K562 (cell line): ENCODE measurements around the gene OR2S2. TPM values are rescaled to one million over a fixed set of nuclear protein-coding genes. Genes with fewer than 3 reads are reported as not detected.

ENCODE experiments used
- MTF1 ChIP-seq: fragments of 250-450 bp; sonication (Bioruptor Pico); IDR thresholded peaks from 2 replicates; pipeline ENCODE4 v1.9.0; 2021; ENCODE audit warnings: moderate library complexity, mild to moderate bottlenecking, inconsistent platforms, borderline replicate concordance
- SMARCA5 ChIP-seq: fragments of 450-650 bp; IDR thresholded peaks from 2 replicates; pipeline ENCODE4 v1.6.1; 2016
- TOE1 ChIP-seq, 2 experiments: fragments of 450-650 bp in 1 of 2; sonication (generic) in 1 of 2; formaldehyde crosslinking in 1 of 2; IDR thresholded peaks; 2 replicates each; pipeline versions ENCODE4 v1.7.1 to v1.8.0; 2016 to 2022; ENCODE audit warnings: borderline replicate concordance in 2 of 2, mild to moderate bottlenecking in 2 of 2, antibody characterized with exemption in 1 of 2, inconsistent platforms in 1 of 2, low read depth in 1 of 2, missing genetic modification reagents in 1 of 2, moderate library complexity in 1 of 2
- TRIM25 ChIP-seq: fragments of 450-650 bp; IDR thresholded peaks from 2 replicates; pipeline ENCODE4 v1.7.0; 2016; ENCODE audit warnings: borderline replicate concordance
- ZBED1 ChIP-seq: IDR thresholded peaks from 2 replicates; pipeline ENCODE4 v1.6.1; 2014
- ZEB2 ChIP-seq: fragments of 450-650 bp; IDR thresholded peaks from 2 replicates; pipeline ENCODE4 v1.6.1; 2016
- ZNF717 ChIP-seq: fragments of 250-450 bp; sonication (Bioruptor Pico); IDR thresholded peaks from 2 replicates; pipeline ENCODE4 v1.5.0; 2021
- polyA plus RNA-seq, 8 experiments: library from polyadenylated mRNA; depleted of rRNA in 4 of 8; stranded (reverse) in 5 of 8; unstranded in 3 of 8; fragments of >200 nt; fragmentation: Nextera tagmentation in 2 of 8; fragmentation: Illumina TruSeq in 1 of 8; extraction: Ambion mirVana in 2 of 8; extraction: Trizol in 1 of 8; gene quantifications; 2 replicates each; pipeline versions ENCODE4 v1.2.1 to v1.2.3, GENCODE V29; 2011 to 2014; ENCODE audit warnings: inconsistent platforms in 1 of 8, missing spikeins in 1 of 8
- total RNA-seq, 7 experiments: library from RNA; depleted of rRNA in 6 of 7; stranded (reverse); fragments of >200 nt in 6 of 7; fragmentation: Illumina TruSeq in 2 of 7; extraction: Trizol in 2 of 7; gene quantifications; 2 replicates each; pipeline versions ENCODE4 v1.2.1 to v1.2.3, GENCODE V29; 2011 to 2021; ENCODE audit warnings: low replicate concordance in 1 of 7
- TF ChIP-seq, protein P1 (sequence below): sonication (generic); formaldehyde crosslinking; IDR thresholded peaks from 2 replicates; pipeline ENCODE4 v1.8.0; 2023; ENCODE audit warnings: missing genetic modification reagents, mild to moderate bottlenecking, borderline replicate concordance
- TF ChIP-seq, protein P2 (sequence below): IDR thresholded peaks from 3 replicates; pipeline ENCODE4 v1.6.1; 2011; ENCODE audit warnings: borderline replicate concordance, mild to moderate bottlenecking; ENCODE audit not compliant: insufficient read length, insufficient read depth

OR2S2 gene
- total and polyA plus RNA-seq, 9 of the 15 experiments (the other 6 are each of a cell fraction or from before 2014, with no cell fraction given): not detected

DNA sequence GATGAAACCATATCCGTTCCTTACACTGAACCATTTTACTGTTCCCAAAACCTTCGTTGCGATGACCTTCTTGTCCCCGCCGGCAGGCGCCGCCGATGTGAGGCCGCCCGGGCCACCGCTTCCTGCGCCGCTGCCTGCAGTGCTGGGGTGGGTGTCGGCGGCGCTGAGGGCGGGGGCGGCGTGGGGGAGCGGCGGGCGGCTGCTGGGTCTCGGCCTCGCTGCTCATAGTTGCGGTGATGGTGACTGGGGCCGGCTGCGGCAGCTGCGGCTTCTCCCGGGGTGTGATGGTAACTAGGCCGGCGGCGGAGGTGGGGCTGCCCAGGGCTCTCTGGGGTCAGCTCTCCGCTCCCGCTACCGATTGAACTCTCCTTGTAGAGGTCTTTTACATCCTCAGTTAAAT is 14.1 kb upstream of the OR2S2 start (continued):
- TF ChIP-seq, protein P1, sequence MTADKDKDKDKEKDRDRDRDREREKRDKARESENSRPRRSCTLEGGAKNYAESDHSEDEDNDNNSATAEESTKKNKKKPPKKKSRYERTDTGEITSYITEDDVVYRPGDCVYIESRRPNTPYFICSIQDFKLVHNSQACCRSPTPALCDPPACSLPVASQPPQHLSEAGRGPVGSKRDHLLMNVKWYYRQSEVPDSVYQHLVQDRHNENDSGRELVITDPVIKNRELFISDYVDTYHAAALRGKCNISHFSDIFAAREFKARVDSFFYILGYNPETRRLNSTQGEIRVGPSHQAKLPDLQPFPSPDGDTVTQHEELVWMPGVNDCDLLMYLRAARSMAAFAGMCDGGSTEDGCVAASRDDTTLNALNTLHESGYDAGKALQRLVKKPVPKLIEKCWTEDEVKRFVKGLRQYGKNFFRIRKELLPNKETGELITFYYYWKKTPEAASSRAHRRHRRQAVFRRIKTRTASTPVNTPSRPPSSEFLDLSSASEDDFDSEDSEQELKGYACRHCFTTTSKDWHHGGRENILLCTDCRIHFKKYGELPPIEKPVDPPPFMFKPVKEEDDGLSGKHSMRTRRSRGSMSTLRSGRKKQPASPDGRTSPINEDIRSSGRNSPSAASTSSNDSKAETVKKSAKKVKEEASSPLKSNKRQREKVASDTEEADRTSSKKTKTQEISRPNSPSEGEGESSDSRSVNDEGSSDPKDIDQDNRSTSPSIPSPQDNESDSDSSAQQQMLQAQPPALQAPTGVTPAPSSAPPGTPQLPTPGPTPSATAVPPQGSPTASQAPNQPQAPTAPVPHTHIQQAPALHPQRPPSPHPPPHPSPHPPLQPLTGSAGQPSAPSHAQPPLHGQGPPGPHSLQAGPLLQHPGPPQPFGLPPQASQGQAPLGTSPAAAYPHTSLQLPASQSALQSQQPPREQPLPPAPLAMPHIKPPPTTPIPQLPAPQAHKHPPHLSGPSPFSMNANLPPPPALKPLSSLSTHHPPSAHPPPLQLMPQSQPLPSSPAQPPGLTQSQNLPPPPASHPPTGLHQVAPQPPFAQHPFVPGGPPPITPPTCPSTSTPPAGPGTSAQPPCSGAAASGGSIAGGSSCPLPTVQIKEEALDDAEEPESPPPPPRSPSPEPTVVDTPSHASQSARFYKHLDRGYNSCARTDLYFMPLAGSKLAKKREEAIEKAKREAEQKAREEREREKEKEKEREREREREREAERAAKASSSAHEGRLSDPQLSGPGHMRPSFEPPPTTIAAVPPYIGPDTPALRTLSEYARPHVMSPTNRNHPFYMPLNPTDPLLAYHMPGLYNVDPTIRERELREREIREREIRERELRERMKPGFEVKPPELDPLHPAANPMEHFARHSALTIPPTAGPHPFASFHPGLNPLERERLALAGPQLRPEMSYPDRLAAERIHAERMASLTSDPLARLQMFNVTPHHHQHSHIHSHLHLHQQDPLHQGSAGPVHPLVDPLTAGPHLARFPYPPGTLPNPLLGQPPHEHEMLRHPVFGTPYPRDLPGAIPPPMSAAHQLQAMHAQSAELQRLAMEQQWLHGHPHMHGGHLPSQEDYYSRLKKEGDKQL: no peak
- TF ChIP-seq SMARCA5 (no peak), TOE1 (IDR thresholded peaks at IDR 0.05; ENCODE audit: borderline replicate concordance) (no peak), TOE1 (CRISPR knock-in tag; IDR thresholded peaks at IDR 0.05; ENCODE audit: borderline replicate concordance, low read depth) (no peak), ZNF717 (CRISPR knock-in tag) (no peak), TRIM25 (no peak), ZBED1 (no peak), MTF1 (no peak), ZEB2 (no peak)
- TF ChIP-seq, protein P2, sequence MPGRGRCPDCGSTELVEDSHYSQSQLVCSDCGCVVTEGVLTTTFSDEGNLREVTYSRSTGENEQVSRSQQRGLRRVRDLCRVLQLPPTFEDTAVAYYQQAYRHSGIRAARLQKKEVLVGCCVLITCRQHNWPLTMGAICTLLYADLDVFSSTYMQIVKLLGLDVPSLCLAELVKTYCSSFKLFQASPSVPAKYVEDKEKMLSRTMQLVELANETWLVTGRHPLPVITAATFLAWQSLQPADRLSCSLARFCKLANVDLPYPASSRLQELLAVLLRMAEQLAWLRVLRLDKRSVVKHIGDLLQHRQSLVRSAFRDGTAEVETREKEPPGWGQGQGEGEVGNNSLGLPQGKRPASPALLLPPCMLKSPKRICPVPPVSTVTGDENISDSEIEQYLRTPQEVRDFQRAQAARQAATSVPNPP: no peak
